Measurements from ENCODE around the gene SRCAP.
A peak's percentile ranks its signal among the peaks of the same experiment; 100 is the strongest.

The SRCAP gene

GRCh38 chr16:30656974-30657865 is 41.8 kb upstream of the SRCAP start:
- Histone ChIP-seq H3K36me3 (ENCODE audit: insufficient read depth, low read length) (peaks cover 34% of the 10 kb centered on the region; the same call in 1 of the 2 replicates), H3K4me1 (ENCODE audit: insufficient read depth, low read length, poor library complexity, severe bottlenecking) (peaks cover 34% of the 10 kb centered on the region)

GRCh38 chr16:30657866-30658730 is 40.9 kb upstream of the SRCAP start, which contains the start of gene FBRS:
Gene FBRS, plus strand, starts transcription at chr16:30658431. Its CDS starts 1,088 bp downstream, at chr16:30659519.
- H3K9me2 ChIP-seq (replicated peaks; ENCODE audit: low read depth, low read length): no peaks in the 10 kb centered on the region
- peaks cover 36% of the 10 kb centered on the region for H3K79me2 ChIP-seq (ENCODE audit: insufficient read depth, low read length)
- H3K9me3 ChIP-seq (ENCODE audit: insufficient read depth, low read depth, low read length): no peaks in the 10 kb centered on the region
- H3K27me3 ChIP-seq (ENCODE audit: insufficient read depth, low read length, poor library complexity, severe bottlenecking): no peaks in the 10 kb centered on the region
- peaks cover 29% of the 10 kb centered on the region for H3K4me1 ChIP-seq (ENCODE audit: insufficient read depth, low read length, poor library complexity, severe bottlenecking)
- peaks cover 36% of the 10 kb centered on the region for H4K20me1 ChIP-seq (ENCODE audit: insufficient read depth, low read length, poor library complexity, severe bottlenecking)
- peaks cover 39% of the 10 kb centered on the region; the same call in 1 of the 2 replicates for H3K36me3 ChIP-seq (ENCODE audit: insufficient read depth, low read length)
- peak within 1 kb of the TSS; percentile 75 for H3K4me3 ChIP-seq (ENCODE audit: low read length, poor library complexity, severe bottlenecking)
- H2AFZ ChIP-seq (ENCODE audit: low read length): peak within 1 kb of the TSS; percentile 69
- H3F3A ChIP-seq (ENCODE audit: low read depth): peaks cover 4% of the 10 kb centered on the region; the same call in 1 of the 2 replicates
- H3K9ac ChIP-seq (ENCODE audit: low read depth, low read length, poor library complexity, severe bottlenecking): peak within 1 kb of the TSS; percentile 79
- H3K4me2 ChIP-seq (ENCODE audit: low read depth, low read length, poor library complexity, severe bottlenecking): peak within 1 kb of the TSS; percentile 95
- no peak for TF ChIP-seq EZH2phosphoT487 (IDR thresholded peaks at IDR 0.05; ENCODE audit: borderline replicate concordance)
- peak; percentile 77 for TF ChIP-seq CTCF (conservative IDR thresholded peaks at IDR 0.05; ENCODE audit: low read length)

More at GRCh38 chr16:30656974-30657865, 41.8 kb upstream of the SRCAP start:
- Histone ChIP-seq H3K79me2 (ENCODE audit: insufficient read depth, low read length) (peaks cover 36% of the 10 kb centered on the region), H3K9ac (ENCODE audit: low read depth, low read length, poor library complexity, severe bottlenecking) (peak overlapping the region; percentile 79), H3K4me3 (ENCODE audit: low read length, poor library complexity, severe bottlenecking) (peak overlapping the region; percentile 75), H3K9me2 (replicated peaks; ENCODE audit: low read depth, low read length) (no peaks in the 10 kb centered on the region), H4K20me1 (ENCODE audit: insufficient read depth, low read length, poor library complexity, severe bottlenecking) (peaks cover 36% of the 10 kb centered on the region), H3K27me3 (ENCODE audit: insufficient read depth, low read length, poor library complexity, severe bottlenecking) (no peaks in the 10 kb centered on the region), H3K4me2 (ENCODE audit: low read depth, low read length, poor library complexity, severe bottlenecking) (peak overlapping the region; percentile 95), H2AFZ (ENCODE audit: low read length) (peak overlapping the region; percentile 69), H3K9me3 (ENCODE audit: insufficient read depth, low read depth, low read length) (no peaks in the 10 kb centered on the region), H3F3A (ENCODE audit: low read depth) (peaks cover 4% of the 10 kb centered on the region; the same call in 1 of the 2 replicates)
- TF ChIP-seq CTCF (conservative IDR thresholded peaks at IDR 0.05; ENCODE audit: low read length): no peak
- no peak for TF ChIP-seq EZH2phosphoT487 (IDR thresholded peaks at IDR 0.05; ENCODE audit: borderline replicate concordance)

GRCh38 chr16:30658731-30659506 is 40.1 kb upstream of the SRCAP start:
- Histone ChIP-seq H3K9me3 (ENCODE audit: insufficient read depth, low read depth, low read length) (no peaks in the 10 kb centered on the region), H2AFZ (ENCODE audit: low read length) (peak overlapping the region; percentile 40), H4K20me1 (ENCODE audit: insufficient read depth, low read length, poor library complexity, severe bottlenecking) (peaks cover 41% of the 10 kb centered on the region), H3F3A (ENCODE audit: low read depth) (peaks cover 4% of the 10 kb centered on the region; the same call in 1 of the 2 replicates), H3K79me2 (ENCODE audit: insufficient read depth, low read length) (peaks cover 45% of the 10 kb centered on the region), H3K9ac (ENCODE audit: low read depth, low read length, poor library complexity, severe bottlenecking) (peak overlapping the region; percentile 68), H3K4me1 (ENCODE audit: insufficient read depth, low read length, poor library complexity, severe bottlenecking) (peaks cover 29% of the 10 kb centered on the region), H3K4me2 (ENCODE audit: low read depth, low read length, poor library complexity, severe bottlenecking) (peak overlapping the region; percentile 38), H3K4me3 (ENCODE audit: low read length, poor library complexity, severe bottlenecking) (peak overlapping the region; percentile 74), H3K9me2 (replicated peaks; ENCODE audit: low read depth, low read length) (no peaks in the 10 kb centered on the region), H3K27me3 (ENCODE audit: insufficient read depth, low read length, poor library complexity, severe bottlenecking) (no peaks in the 10 kb centered on the region), H3K36me3 (ENCODE audit: insufficient read depth, low read length) (peaks cover 46% of the 10 kb centered on the region; the same call in 1 of the 2 replicates)
- peak; percentile 27; the same call in 1 of the 2 replicates for TF ChIP-seq CTCF (conservative IDR thresholded peaks at IDR 0.05; ENCODE audit: low read length)
- TF ChIP-seq EZH2phosphoT487 (IDR thresholded peaks at IDR 0.05; ENCODE audit: borderline replicate concordance): no peak

All from Loucy (cell line).